Keratinocyte (primary cell): ENCODE results near the gene PHF14. TPM values are rescaled to one million over a fixed set of nuclear protein-coding genes. Genes with fewer than 3 reads are reported as not detected.

Source experiments
- DNase-seq: peaks from one replicate; pipeline ENCODE4 v3.0.0-alpha.2; 2011; ENCODE audit warnings: low read depth, missing footprints, low spot score
- FAIRE-seq: peaks from 2 replicates; lab custom pipeline; 2011; peaks lifted over from hg19 to GRCh38; lab: Jason Lieb, UNC
- H2AFZ ChIP-seq: 2 replicates; pipeline ENCODE4 v1.6.0; 2012; ENCODE audit warnings: low read length, control low read depth, inconsistent platforms; ENCODE audit not compliant: control insufficient read depth
- H3K27ac ChIP-seq: 2 replicates; pipeline ENCODE4 v1.5.1; 2011; ENCODE audit warnings: low read length; ENCODE audit not compliant: control insufficient read depth, insufficient read depth
- H3K27me3 ChIP-seq: 3 replicates; pipeline ENCODE4 v1.6.0; 2011; ENCODE audit warnings: low read length; ENCODE audit not compliant: control insufficient read depth, insufficient read depth; ENCODE audit errors: extremely low read depth
- H3K36me3 ChIP-seq, 2 experiments: 2 replicates in 1 of 2; 3 replicates in 1 of 2; pipeline ENCODE4 v1.5.1; 2011; ENCODE audit warnings: low read length in 2 of 2, mild to moderate bottlenecking in 1 of 2; ENCODE audit not compliant: control insufficient read depth in 2 of 2, insufficient read depth in 2 of 2; ENCODE audit errors: extremely low read depth in 1 of 2
- H3K4me1 ChIP-seq: 3 replicates; pipeline ENCODE4 v1.5.1; 2011; ENCODE audit warnings: low read length; ENCODE audit not compliant: control insufficient read depth, insufficient read depth; ENCODE audit errors: extremely low read depth
- H3K4me2 ChIP-seq: 3 replicates; pipeline ENCODE4 v1.6.0; 2011; ENCODE audit warnings: low read depth, low read length; ENCODE audit not compliant: control insufficient read depth, insufficient read depth; ENCODE audit errors: extremely low read depth
- H3K4me3 ChIP-seq, 3 experiments: fragments of 200-600 bp in 1 of 3; sonication (generic) in 1 of 3; 2 replicates in 2 of 3; 3 replicates in 1 of 3; pipeline ENCODE4 v1.5.1; 2011 to 2016; ENCODE audit warnings: low read length in 3 of 3, mild to moderate bottlenecking in 3 of 3, control low read depth in 2 of 3, inconsistent platforms in 1 of 3, low read depth in 1 of 3, mixed read lengths in 1 of 3, mixed run types in 1 of 3, moderate library complexity in 1 of 3; ENCODE audit not compliant: control insufficient read depth in 2 of 3, insufficient read depth in 2 of 3; ENCODE audit errors: extremely low read depth in 1 of 3
- H3K79me2 ChIP-seq: 2 replicates; pipeline ENCODE4 v1.6.0; 2012; ENCODE audit warnings: low read length; ENCODE audit not compliant: control insufficient read depth, insufficient read depth
- H3K9ac ChIP-seq: 3 replicates; pipeline ENCODE4 v1.6.0; 2011; ENCODE audit warnings: low read length; ENCODE audit not compliant: control insufficient read depth, insufficient read depth; ENCODE audit errors: extremely low read depth
- H3K9me1 ChIP-seq: 3 replicates; pipeline ENCODE4 v1.6.0; 2011; ENCODE audit warnings: low read length; ENCODE audit not compliant: control insufficient read depth, insufficient read depth; ENCODE audit errors: extremely low read depth
- H3K9me3 ChIP-seq: 2 replicates; pipeline ENCODE4 v1.5.1; 2012; ENCODE audit warnings: low read depth, low read length; ENCODE audit not compliant: control insufficient read depth
- H4K20me1 ChIP-seq: 3 replicates; pipeline ENCODE4 v1.6.0; 2011; ENCODE audit warnings: low read length; ENCODE audit not compliant: control insufficient read depth, insufficient read depth; ENCODE audit errors: extremely low read depth
- EZH2 ChIP-seq: IDR thresholded peaks from one replicate; pipeline ENCODE4 v1.6.1; 2012; ENCODE audit warnings: inconsistent platforms, mild to moderate bottlenecking, low read length, moderate library complexity
- dilution Hi-C: fragments of 300-500 bp; cut with MboI; formaldehyde crosslinking; loops from one replicate; pipeline ENCODE4 v1.7.0; 2020; ENCODE audit warnings: low sequenced_read_pairs; ENCODE audit not compliant: extremely low pct_ligation_motif_present
- polyA plus RNA-seq, 5 experiments: library from polyadenylated mRNA; depleted of rRNA in 3 of 5; stranded (reverse) in 3 of 5; stranded (forward) in 1 of 5; unstranded in 1 of 5; fragments of >200 nt; gene quantifications; 1 replicate in 1 of 5; 2 replicates in 3 of 5; 3 replicates in 1 of 5; pipeline versions ENCODE4 v1.2.1 to v1.2.3, GENCODE V29; 2011 to 2012; ENCODE audit warnings: missing spikeins in 2 of 5, low read depth in 1 of 5, low replicate concordance in 1 of 5
- TF ChIP-seq, protein P1 (sequence below), 3 experiments: IDR thresholded peaks in 1 of 3; conservative IDR thresholded peaks in 1 of 3; optimal IDR thresholded peaks in 1 of 3; 2 replicates in 2 of 3; 3 replicates in 1 of 3; pipeline versions ENCODE3 to v1.5.1; 2011; ENCODE audit warnings: low read length in 3 of 3, mild to moderate bottlenecking in 3 of 3, moderate library complexity in 2 of 3, control low read depth in 1 of 3, inconsistent platforms in 1 of 3; ENCODE audit not compliant: insufficient read depth in 2 of 3; ENCODE audit errors: extremely low read depth in 1 of 3

The PHF14 gene
- polyA plus RNA-seq, 1 donor (not counting 4 experiments of a cell fraction or from before 2014, with no cell fraction given) = 16.9 TPM

DNA sequence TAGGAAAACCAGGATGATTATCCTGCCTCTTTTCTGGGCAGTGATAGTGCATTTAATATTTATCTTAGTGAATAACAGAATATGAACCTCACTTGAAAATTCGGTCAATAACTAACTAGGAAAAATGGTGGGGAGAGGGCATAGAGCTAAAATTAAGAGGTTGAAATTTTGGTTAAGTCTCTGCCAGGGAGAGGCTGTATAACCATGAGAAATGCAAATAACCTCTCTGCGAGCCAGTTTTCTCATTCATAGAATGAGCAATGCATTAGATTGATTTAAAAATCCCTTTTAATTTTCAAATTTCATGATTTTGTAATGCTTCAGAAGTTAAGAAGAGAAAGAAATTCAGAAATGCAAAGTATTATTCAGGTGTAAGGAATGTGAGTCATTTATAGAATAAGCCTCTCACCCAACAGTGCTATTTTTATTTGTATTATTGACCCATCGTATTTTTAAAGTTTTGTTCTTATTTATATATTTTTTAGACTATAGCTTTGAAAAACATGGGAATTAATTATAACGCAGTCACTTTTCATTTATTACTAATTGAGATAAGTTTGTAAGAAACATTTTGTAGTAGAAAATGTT lies 104.7 kb downstream of the PHF14 start:
- Histone ChIP-seq H3K9me1 (no peaks in the 10 kb centered on the region), H3K9ac (no peak overlapping the region), H3K27ac (no peak overlapping the region), H3K4me2 (no peak overlapping the region), H3K4me1 (peaks cover 7% of the 10 kb centered on the region), H3K4me3 (no peak overlapping the region), H3K9me3 (no peaks in the 10 kb centered on the region), H4K20me1 (no peaks in the 10 kb centered on the region), H2AFZ (no peak overlapping the region), H3K27me3 (no peaks in the 10 kb centered on the region), H3K79me2 (no peaks in the 10 kb centered on the region), H3K36me3 (no peaks in the 10 kb centered on the region)
- TF ChIP-seq, protein P1, sequence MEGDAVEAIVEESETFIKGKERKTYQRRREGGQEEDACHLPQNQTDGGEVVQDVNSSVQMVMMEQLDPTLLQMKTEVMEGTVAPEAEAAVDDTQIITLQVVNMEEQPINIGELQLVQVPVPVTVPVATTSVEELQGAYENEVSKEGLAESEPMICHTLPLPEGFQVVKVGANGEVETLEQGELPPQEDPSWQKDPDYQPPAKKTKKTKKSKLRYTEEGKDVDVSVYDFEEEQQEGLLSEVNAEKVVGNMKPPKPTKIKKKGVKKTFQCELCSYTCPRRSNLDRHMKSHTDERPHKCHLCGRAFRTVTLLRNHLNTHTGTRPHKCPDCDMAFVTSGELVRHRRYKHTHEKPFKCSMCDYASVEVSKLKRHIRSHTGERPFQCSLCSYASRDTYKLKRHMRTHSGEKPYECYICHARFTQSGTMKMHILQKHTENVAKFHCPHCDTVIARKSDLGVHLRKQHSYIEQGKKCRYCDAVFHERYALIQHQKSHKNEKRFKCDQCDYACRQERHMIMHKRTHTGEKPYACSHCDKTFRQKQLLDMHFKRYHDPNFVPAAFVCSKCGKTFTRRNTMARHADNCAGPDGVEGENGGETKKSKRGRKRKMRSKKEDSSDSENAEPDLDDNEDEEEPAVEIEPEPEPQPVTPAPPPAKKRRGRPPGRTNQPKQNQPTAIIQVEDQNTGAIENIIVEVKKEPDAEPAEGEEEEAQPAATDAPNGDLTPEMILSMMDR (optimal IDR thresholded peaks at IDR 0.05 in 1 of 3, IDR thresholded peaks at IDR 0.05 in 1 of 3, conservative IDR thresholded peaks at IDR 0.05 in 1 of 3; ENCODE audit: extremely low read depth in 1 of 3, insufficient read depth in 2 of 3, low read length in 3 of 3) = no peak
- TF ChIP-seq EZH2 = no peak
- FAIRE-seq (no peak), DNase-seq (no peak)
- dilution Hi-C loops = no loop called here

DNA sequence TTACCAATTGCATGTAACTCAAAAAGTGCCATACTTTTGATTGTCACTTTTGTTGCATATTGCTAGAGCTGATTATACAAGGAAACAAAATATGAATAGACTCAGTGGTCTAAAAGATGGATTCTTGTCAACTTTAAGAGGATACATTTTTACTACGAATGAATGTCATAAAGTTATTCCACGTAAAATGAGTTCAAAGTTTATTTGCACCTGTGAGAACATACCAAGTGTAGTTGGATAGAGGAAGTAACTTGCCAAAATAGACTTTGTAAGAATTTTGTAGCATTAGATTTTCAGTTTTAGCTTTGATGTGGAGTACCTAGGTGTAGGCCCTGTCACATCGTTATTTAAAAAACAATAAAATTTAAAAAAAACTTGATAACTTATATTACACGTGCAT lies 106.2 kb downstream of the PHF14 start:
- Histone ChIP-seq H3K4me2 (no peak overlapping the region), H3K9me1 (no peaks in the 10 kb centered on the region), H3K27me3 (no peaks in the 10 kb centered on the region), H3K4me3 (no peak overlapping the region), H3K4me1 (peaks cover 7% of the 10 kb centered on the region), H3K9ac (no peak overlapping the region), H3K27ac (no peak overlapping the region), H3K36me3 (no peaks in the 10 kb centered on the region), H2AFZ (no peak overlapping the region), H3K9me3 (no peaks in the 10 kb centered on the region), H4K20me1 (no peaks in the 10 kb centered on the region), H3K79me2 (no peaks in the 10 kb centered on the region)
- DNase-seq = no peak
- TF ChIP-seq EZH2 = no peak
- TF ChIP-seq, protein P1 (optimal IDR thresholded peaks at IDR 0.05 in 1 of 3, IDR thresholded peaks at IDR 0.05 in 1 of 3, conservative IDR thresholded peaks at IDR 0.05 in 1 of 3; ENCODE audit: extremely low read depth in 1 of 3, insufficient read depth in 2 of 3, low read length in 3 of 3) = no peak
- dilution Hi-C loops = no loop called here
- no peak for FAIRE-seq
